Measurements from ENCODE around the gene ZNF234.

ZNF234 gene

DNA sequence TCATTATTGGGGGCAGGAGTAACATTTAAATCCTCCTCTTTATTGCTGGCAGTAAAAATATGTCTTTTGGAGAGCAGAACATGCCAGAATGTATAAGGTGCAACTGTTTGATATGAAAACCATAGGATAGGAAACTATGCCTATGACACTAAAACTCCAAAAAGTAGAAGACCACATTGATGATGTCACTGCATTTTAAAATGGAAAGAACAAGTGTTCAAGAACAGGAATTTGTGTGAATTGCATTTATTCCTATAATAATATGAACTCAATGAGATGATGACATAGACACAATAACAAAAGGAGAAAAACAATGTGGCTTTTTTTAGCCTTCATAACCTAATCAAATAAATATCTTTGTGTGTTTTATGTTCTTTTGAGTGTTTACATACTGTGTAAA, 31.9 kb upstream of the ZNF234 start:
- no peak for ATAC-seq (ENCODE audit: low read depth)
- H3K27me3 ChIP-seq (ENCODE audit: insufficient read depth, poor library complexity, severe bottlenecking): no peaks in the 10 kb centered on the region
- H3K36me3 ChIP-seq (ENCODE audit: low read depth): peaks cover 31% of the 10 kb centered on the region
- no peak overlapping the region for H3K27ac ChIP-seq (ENCODE audit: poor library complexity, severe bottlenecking)
- no peak overlapping the region for H3K4me3 ChIP-seq (ENCODE audit: severe bottlenecking)
- H3K9me3 ChIP-seq (ENCODE audit: severe bottlenecking): peaks cover 8% of the 10 kb centered on the region
- TF ChIP-seq, protein P1, sequence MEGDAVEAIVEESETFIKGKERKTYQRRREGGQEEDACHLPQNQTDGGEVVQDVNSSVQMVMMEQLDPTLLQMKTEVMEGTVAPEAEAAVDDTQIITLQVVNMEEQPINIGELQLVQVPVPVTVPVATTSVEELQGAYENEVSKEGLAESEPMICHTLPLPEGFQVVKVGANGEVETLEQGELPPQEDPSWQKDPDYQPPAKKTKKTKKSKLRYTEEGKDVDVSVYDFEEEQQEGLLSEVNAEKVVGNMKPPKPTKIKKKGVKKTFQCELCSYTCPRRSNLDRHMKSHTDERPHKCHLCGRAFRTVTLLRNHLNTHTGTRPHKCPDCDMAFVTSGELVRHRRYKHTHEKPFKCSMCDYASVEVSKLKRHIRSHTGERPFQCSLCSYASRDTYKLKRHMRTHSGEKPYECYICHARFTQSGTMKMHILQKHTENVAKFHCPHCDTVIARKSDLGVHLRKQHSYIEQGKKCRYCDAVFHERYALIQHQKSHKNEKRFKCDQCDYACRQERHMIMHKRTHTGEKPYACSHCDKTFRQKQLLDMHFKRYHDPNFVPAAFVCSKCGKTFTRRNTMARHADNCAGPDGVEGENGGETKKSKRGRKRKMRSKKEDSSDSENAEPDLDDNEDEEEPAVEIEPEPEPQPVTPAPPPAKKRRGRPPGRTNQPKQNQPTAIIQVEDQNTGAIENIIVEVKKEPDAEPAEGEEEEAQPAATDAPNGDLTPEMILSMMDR (IDR thresholded peaks at IDR 0.05; ENCODE audit: poor library complexity, severe bottlenecking): no peak
- H3K4me1 ChIP-seq (ENCODE audit: insufficient read depth, poor library complexity, severe bottlenecking): no peaks in the 10 kb centered on the region
- DNase-seq (ENCODE audit: low spot score): no peak

DNA sequence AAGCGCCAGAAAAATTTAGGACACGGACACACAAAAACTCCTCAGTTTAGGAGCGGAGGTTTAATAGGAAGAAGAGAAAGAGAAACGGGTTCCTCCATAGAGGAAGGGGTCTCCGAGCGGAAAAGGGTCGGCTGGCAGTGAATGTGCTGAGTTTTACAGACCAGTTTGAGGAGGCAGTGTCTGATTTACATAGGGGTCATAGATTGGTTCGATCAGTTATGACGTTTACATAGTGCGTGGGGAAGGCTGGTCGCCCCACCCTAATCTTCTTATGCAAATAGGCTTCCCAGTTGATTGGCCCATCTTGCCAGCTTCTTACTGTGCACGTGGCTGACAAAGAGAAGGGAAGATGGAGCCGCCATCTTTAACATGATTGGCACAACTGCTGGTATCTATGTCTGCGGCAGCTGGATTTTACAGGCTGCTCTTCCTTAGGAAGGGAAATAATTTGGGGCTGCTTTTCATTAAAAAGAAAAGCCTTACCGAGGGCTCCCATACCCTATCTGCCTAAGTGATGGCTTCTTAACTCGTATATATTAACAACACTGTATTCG, 29.4 kb upstream of the ZNF234 start:
- H3K27ac ChIP-seq (ENCODE audit: poor library complexity, severe bottlenecking): peak overlapping the region; percentile 30

DNA sequence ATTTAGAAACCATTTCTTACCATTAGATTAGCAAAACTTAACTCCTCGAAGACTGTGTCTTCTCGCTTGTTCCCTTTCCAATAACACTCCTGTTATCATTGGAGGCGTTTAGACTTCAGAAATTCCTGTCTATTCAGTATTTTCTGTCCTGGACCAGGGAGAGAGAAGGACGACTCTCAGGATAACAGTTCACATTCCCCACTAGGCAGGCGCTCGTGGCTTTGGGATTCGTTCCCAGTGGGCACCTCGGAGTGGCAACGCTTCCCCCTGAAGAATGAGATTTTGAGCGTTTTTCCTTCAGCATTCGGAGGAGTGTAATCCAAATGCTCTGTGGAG, 28.6 kb upstream of the ZNF234 start:
- no peaks in the 10 kb centered on the region for H3K9me3 ChIP-seq (ENCODE audit: severe bottlenecking)
- DNase-seq (ENCODE audit: low spot score): no peak
- peak overlapping the region; percentile 30 for H3K27ac ChIP-seq (ENCODE audit: poor library complexity, severe bottlenecking)
- H3K4me3 ChIP-seq (ENCODE audit: severe bottlenecking): peak overlapping the region; percentile 74
- no peaks in the 10 kb centered on the region for H3K4me1 ChIP-seq (ENCODE audit: insufficient read depth, poor library complexity, severe bottlenecking)
- no peaks in the 10 kb centered on the region for H3K27me3 ChIP-seq (ENCODE audit: insufficient read depth, poor library complexity, severe bottlenecking)
- peak; percentile 11 for ATAC-seq (ENCODE audit: low read depth)
- TF ChIP-seq, protein P1 (IDR thresholded peaks at IDR 0.05; ENCODE audit: poor library complexity, severe bottlenecking): no peak
- peaks cover 13% of the 10 kb centered on the region for H3K36me3 ChIP-seq (ENCODE audit: low read depth)

More for the DNA sequence above, 29.4 kb upstream of the ZNF234 start:
- Histone ChIP-seq H3K27me3 (ENCODE audit: insufficient read depth, poor library complexity, severe bottlenecking) (no peaks in the 10 kb centered on the region), H3K36me3 (ENCODE audit: low read depth) (peaks cover 16% of the 10 kb centered on the region), H3K9me3 (ENCODE audit: severe bottlenecking) (peaks cover 2% of the 10 kb centered on the region), H3K4me1 (ENCODE audit: insufficient read depth, poor library complexity, severe bottlenecking) (no peaks in the 10 kb centered on the region), H3K4me3 (ENCODE audit: severe bottlenecking) (peak overlapping the region; percentile 74)
- DNase-seq (ENCODE audit: low spot score) (peak; percentile 64), ATAC-seq (ENCODE audit: low read depth) (peak; percentile 55)
- TF ChIP-seq, protein P1 (IDR thresholded peaks at IDR 0.05; ENCODE audit: poor library complexity, severe bottlenecking): no peak

DNA sequence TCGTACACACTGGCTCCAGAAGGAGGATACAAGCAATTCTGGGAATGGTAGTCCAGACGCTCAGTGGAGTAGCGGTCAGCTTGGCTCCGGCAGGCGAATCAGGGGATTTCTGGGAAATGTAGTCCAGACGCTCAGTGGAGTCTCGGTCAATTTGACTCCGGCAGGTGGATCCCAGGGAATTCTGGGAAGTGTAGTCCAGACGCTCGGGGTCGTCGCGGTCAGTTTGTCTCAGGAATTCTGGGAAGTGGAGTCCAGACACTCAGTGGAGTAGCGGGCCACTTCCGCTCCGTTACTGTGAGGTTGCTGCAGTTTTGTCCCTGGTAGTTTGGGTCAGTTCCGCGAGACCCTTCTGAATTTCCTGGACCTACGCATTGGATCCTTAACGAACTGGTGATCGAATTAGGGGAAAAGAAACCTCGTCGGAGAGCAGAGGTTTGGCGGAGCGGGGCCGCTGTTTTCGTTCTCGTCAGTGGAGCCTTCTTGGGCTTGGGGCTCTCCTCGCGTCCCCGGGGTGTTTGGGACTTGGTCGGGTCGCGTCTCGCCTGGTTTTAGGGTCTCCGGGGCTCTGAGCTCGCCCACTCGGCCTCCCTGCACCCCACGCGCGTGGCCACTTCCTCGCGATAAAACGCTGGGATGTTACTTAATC, 28.1 kb upstream of the ZNF234 start, which contains the start of gene ZNF225:
ZNF225 (plus strand) TSS at position 262 of the 646 bp plus-strand sequence. CDS start 2,429 bp downstream, outside the sequence.
- Histone ChIP-seq H3K4me1 (ENCODE audit: insufficient read depth, poor library complexity, severe bottlenecking) (no peaks in the 10 kb centered on the region), H3K36me3 (ENCODE audit: low read depth) (peaks cover 14% of the 10 kb centered on the region), H3K4me3 (ENCODE audit: severe bottlenecking) (peak within 1 kb of the TSS; percentile 74), H3K9me3 (ENCODE audit: severe bottlenecking) (no peaks in the 10 kb centered on the region), H3K27me3 (ENCODE audit: insufficient read depth, poor library complexity, severe bottlenecking) (no peaks in the 10 kb centered on the region), H3K27ac (ENCODE audit: poor library complexity, severe bottlenecking) (peak within 1 kb of the TSS; percentile 30)
- TF ChIP-seq, protein P1 (IDR thresholded peaks at IDR 0.05; ENCODE audit: poor library complexity, severe bottlenecking): no peak
- DNase-seq (ENCODE audit: low spot score): peak; percentile 94
- ATAC-seq (ENCODE audit: low read depth): peak; percentile 96
